GM11168 (cell line): ENCODE measurements around the gene TBCA.
"Not testable (repeated sequence)": the region's sequence is repeated elsewhere in the genome, so short reads cannot be mapped to it uniquely, and the experiment has no call there.

Experiments
- in situ Hi-C: fragments of 300-500 bp; cut with MboI; formaldehyde crosslinking; loops from one replicate; pipeline ENCODE4 v1.12.0; 2022; ENCODE audit warnings: low sequenced_read_pairs; ENCODE audit not compliant: unreplicated experiment

TBCA gene

DNA sequence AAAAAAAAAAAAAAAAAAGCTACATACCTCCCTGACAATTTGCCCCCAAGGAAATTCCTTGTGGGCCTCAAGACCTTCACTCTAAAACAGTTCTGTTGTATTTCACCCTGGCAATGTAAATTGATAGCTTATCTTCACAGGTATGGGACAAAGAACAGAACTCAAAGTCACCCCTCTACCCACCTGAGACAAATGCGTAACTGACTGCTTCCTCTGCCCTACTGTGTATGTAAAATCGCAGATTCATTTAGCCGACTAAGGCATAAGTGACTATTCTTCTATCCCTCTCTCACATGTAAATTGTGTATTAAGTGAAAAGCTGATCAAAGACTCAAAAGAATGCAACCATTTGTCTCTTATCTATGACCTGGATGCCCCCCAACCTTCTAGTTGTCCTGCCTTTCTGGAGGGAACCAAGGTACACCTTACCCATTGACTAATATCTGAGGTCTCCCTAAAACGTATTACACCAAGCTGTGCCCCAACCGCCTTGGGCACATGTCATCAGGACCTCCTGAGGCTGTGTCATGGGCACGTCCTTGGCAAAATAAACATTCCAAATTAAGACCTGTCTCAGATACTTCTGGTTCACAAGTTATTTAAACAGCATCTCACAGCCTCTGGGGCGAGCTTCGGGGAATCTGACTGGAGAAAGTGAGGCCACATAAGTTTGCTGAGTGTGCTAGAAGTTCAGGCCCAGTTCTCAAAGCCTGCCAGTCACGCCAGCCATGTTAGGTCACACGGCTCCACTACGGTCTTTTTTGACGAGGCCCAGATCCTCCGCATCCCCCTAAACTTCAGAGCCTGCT, 954 bp downstream of the TBCA start:
- in situ Hi-C loops, result no loop called here

DNA sequence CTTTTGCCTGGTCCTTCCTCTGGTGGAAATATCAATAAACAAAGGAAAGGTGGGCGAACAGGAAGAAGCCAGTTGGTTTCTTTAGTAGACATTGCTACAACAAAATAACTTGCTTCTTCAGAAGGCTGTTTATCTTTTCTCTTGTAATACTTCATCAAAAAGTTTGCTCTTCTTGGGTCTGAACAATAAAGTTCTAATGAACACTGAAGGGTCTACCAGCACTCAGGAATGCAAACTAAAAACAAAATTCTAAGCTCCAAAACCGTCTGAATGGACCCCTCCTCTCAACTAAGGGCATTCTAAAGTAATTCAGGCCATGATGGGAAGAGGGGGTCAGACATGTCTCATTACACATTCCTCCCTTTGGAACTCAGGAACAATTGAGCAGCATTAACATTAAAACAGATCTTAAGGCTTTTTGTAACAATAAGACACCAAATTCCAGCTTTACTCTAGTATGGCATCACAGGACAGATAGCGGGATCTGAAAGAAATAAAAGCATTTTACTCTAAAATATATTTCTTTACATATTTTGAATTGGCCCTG, 2.3 kb downstream of the TBCA start:
- in situ Hi-C loops, result no loop called here

DNA sequence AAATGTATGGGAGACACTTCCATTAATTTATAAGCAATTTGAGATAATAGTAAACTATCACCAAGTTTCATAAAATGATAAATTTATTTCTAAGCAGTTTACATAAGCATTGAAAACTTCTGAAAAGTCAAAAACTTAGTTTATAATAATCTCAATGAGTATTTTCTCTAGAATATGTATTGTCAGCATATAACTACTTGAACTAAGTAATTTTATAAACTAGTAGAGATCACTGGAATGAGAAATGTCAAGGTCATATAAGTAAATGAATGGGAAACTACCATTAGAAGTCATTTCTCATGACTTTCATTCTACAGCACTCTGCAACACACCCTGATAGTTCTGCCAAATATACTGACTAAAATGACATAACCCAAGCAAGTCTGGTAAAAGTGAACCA, 3.4 kb downstream of the TBCA start:
- in situ Hi-C loops, result no loop called here

DNA sequence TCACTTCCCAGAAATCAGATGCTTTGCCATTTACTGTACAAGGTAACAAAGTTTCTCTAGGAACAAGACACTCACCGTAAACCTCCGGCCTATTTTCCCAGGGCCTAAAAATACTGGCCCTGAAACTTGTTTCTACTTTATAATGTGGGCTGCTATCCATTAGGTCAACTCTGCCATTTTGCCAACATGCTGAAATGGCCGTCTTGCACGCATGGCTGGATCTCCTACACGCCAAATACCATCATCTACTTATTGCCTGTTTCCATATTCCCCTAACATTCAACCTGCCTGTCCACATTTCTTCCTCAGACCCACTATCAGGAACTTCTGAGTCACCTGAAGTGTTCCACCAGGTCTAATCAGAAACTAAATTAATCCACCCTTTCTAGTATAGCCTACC, 4.7 kb downstream of the TBCA start:
- in situ Hi-C loops, result no loop called here

DNA sequence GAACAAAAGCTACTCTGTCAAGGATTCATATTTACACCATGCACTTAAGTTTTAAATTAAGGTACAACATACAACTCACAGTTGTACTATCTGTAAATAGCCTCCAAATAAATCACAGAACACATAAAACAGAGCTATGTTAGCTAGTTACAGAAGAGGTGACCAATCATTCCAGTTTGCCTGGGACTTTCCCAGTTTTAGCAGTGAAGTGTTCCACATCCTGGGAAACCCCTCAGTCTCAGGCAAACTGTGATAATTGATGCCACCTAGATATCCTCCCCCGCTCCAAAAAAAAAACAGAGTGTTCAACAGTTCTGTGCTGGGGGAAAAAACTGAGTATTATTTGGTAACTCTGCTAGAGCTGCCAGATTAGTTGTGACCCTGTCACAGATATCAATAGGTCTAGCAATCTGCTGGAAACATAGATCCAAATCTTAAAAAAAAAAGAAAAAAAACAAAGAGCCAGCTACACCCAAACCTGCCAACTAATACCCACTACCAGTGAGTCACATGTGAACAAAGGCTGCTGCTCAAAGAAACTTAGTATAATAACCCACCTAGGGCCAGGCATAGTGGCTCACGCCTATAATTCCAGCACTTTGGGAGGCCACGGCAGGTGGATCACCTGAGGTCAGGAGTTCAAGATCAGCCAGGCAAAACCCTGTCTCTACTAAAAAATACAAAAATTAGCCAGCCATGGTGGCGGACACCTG, 5.7 kb downstream of the TBCA start:
- in situ Hi-C loops, result no loop called here

DNA sequence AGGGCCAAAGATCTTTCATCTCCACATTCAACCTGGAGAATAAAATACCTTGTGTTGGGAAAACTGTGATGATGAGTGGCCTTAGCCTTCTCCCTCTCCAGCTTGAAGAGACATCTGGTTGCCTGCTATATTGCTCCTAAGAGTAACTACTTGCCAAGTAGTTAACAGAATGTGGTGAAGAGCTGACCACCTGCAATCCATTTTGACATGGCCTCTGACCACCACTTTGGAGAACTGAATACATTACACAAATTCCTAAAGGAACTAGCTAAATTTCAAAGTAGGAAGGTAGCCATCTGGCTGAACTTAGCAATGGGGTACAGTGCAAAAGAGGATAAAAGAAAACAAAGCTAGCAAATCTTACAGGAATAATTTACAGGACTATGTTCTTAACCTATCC, 7.2 kb downstream of the TBCA start:
- in situ Hi-C loops, result no loop called here

DNA sequence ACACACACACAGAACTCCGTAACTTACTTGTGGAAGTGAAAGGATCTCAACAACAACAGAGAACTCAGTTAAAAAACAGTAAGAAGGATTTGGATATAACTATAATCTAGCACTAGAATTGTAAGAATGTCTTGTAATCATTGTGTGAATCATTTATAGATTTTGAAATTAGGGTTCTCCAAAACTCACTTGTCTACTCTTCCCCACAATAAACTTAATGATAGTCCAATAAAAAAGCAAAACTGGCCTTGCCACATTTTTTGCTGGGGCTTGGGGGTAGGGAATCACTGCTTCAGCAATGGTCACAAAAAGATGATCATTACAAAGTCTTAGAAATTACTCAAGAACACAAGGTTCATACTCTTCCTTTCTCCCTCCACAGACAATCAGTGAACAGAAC, 8.8 kb downstream of the TBCA start:
- in situ Hi-C loops, result no loop called here

DNA sequence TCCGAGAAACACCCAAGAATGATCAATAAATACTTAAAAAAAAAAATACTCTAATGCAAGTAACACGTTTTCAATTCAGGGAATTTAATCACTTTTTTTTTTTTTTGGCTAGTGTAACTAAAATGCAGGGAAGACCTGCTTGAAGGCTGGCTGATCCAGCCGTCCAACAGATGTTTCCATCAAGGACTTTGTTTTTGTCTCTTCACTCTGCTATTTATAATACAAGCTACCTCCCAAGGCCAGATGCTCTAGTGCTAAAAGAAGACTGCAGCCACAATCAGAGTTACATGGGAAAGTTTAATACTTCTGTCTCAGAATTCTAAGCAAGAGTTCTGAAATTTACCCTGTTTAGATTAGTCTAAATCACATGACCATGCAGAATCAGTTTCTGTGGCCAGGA, 14.5 kb downstream of the TBCA start:
- in situ Hi-C loops, result no loop called here

DNA sequence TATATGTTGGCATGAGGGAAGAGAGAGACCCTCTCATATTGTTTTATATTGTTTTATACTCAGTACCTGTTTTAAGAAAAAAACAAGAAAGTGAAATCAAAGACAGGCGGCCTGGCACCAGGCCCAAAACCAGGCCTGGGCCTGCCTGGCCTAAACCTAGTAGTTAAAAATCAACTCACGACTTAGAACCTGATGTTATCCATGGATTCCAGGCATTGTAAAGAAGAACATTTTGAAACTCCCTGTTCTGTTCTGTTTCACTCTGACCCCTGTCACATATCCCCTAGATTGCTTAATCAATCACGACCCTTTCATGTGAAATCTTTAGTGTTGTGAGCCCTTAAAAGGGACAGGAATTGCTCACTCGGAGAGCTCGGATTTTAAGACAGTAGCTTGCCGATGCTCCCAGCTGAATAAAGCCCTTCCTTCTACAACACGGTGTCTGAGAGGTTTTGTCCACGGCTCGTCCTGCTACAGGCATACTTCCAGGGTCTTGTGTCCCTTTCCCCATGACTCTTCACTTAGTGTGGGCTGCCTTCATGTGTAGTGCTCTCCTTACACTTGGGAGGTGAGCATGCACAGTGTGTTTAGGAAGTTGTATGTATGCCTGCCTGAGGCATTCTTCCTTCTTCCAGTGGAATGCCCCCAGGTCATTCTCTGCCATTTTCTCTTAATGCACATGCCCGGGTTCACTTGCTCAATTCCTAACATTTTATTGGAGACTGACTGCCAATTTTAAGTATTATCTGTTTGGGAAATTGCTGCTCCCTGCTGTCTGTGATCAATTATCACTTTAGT, 17.8 kb downstream of the TBCA start:
- in situ Hi-C loops, result no loop called here

DNA sequence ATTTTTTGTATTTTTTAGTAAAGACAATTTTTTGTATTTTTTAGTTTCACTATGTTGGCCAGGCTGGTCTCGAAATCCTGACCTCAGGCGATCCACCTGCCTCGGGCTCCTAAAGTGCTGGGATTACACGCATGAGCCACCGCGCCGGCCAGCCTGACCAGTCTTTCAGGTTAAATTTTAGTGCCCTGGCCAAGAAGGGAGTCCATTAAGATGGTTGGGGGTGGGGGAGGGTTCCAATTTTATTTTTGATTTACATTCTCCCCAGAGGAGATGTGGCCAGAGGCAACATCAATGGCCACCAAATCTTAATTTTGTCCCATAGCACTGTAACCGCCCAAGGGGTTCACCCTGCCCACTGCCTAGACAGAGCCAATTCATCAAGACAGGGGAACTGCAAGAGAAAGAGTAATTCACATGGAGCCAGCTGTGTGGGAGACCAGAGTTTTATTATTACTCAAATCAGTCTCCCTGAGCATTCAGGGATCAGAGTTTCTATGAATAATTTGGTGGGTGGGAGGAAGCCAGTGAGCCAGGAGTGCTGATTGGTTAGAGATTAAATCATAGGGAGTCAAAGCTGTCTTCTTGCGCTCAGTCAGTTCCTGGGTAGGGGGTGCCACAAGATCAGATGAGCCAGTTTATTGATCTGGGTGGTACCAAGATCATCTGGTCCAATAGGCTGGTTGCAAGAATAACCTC, 24.7 kb downstream of the TBCA start:
- in situ Hi-C loops, result no loop called here

DNA sequence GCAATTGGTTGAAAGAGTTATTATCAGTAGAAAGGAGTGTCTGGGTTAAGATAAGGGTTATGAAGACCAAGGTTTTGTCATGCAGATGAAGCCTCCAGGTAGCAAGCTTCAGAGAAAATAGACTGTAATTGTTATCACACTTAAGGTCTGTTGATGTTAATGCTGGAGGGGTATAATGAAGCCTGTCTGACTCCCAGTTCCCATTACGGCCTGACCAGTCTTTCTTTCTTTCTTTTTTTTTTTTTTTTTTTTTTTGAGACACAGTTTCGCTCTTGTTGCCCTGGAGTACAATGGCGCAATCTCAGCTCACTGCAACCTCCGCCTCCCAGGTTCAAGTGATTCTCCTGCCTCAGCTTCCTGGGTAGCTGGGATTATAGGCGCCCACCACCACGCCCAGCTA, 25.2 kb downstream of the TBCA start:
- in situ Hi-C loops, result not testable (repeated sequence)

DNA sequence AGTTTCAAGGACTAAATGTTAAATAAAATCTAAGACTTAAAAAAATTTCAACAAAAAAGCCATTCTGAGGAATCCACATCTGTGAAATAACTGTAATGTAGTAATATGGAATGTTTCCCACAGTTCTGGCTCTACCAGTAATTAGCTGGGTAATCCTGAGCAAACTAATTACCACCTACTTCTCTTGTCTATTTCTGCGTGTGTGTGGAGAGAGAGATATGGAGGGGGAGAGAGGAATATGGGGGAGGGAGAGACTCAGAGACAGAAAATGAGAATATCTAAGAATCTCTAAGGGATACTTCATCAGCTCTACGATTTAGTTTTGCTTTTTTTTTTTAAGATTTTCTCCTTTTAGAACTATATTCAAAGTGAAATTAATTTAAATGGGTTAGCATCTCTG, 28.0 kb downstream of the TBCA start:
- in situ Hi-C loops, result no loop called here

DNA sequence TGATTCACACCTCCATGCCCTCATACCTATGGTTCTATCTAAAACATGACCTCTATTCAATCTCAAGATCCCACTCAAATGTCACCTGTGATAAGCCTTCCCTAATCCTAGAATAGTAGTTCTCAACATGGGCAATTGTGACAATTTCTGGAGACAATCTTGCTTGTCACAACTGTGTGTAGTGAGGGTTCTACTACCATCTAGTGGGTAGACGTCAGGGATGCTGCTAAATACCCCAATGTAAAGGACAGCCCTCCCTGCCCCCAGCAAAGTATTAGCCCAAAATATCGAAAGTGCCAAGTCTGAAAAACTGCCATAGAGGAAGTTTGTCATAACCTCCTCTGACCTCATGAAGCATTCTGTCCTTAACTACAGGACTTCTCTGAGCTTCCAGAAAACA, 32.0 kb downstream of the TBCA start:
- in situ Hi-C loops, result no loop called here

DNA sequence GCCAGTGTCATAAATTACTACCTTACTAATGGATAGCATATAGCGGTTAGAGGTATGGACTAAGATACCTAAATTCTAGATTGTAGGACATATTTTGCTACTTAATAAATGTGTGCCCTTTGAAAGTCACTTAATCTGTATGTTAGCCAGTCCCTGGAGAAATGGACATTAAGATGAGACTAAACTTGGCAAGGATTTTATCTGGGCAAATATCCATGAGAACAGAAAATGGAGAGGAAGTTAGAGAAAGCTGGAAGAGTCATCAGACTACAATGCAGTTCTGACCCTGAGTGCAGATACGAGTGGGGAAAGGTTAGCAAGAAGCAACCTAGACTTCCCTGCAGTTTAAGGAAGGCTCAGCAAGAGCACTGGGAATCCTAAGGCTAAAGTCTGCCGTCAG, 33.0 kb downstream of the TBCA start:
- in situ Hi-C loops, result no loop called here

DNA sequence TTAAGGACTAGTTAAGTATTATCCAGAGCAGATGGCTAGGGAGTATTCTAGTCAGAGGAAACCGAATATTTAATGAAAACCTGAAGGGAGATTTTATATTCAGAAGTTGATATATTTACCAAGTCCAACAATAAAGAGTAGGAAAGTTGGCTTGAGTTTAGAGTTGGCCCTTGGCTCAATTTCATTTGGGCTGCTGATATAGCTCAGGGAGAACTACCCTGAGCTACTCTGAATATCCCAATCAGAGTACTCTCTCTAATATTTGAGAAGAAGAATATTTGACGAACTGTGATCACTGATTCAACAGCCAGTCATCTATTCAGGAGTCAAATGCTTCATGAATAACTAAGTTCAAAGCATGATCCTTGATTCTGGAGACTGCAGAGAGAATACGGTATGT, 34.5 kb downstream of the TBCA start:
- in situ Hi-C loops, result no loop called here

DNA sequence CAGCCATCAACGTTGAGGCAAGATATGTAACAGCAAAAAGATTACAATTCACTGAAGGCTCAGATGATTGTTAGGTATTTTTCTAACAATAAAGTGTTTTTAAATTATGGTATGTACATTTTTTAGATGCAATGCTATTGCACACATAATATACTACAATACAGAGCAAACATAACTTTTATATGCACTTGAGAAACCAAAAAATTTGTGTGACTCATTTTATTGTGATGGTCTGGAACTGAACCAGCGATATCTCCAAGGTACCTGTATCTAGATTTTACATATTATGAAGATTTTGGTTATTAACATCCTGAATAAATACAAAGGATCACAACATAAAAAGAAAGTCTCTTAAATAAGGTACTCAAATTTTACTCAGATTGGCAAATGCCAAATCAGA, 41.3 kb downstream of the TBCA start:
- in situ Hi-C loops, result no loop called here

DNA sequence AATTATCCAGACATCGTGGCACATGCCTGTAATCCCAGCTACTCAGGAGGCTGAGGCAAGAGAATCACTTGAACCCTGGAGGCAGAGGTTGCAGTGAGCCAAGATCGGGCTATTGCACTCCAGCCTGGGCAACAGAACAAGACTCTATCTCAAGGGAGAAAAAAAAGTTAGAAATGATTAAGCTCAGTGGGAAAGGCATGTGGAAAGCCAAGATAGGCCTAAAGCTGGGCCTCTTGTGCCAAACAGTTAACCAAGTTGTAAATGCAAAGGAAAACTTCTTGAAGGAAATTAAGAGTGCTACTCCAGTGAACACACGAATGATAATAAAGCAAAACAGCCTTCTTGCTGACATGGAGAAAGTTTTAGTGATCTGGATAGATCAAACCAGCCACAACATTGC, 43.0 kb downstream of the TBCA start:
- in situ Hi-C loops, result no loop called here

DNA sequence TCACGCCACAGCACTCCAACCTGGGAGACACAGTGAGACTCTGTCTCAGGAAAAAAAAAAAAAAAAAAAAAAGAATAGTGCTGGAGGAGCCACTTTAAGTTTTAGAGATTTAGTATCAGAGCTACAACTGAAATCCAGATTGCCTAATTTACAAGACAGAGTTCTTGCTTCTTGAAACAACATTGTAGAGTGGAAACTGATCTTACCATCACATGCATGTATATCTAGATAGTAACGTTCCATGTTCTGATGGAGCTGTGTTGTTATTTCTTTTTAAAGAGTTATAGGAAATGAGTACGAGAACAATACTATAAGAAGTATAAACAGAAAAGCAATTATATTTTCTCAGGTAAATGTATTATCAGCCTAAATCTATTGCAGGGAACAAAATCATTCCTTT, 48.9 kb downstream of the TBCA start:
- in situ Hi-C loops, result no loop called here

DNA sequence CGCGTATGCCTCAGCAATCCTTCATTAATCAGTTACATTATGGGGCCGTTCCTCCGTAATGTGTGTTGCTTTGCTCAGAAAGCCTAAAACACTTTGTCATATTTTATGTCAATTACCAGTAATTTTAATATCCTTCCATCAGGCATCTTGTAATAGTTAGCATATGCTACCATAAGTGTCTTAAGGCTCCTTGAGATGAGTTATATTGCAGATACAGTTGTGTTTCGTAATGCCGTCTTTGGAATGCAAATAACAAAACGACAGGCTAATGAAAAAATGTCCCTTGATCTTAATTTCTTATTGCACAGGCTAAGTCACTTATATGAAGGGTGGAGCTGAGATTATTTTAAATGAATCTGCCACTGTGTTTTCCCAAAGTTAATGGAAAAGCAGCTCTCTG, 50.5 kb downstream of the TBCA start:
- in situ Hi-C loops, result no loop called here

DNA sequence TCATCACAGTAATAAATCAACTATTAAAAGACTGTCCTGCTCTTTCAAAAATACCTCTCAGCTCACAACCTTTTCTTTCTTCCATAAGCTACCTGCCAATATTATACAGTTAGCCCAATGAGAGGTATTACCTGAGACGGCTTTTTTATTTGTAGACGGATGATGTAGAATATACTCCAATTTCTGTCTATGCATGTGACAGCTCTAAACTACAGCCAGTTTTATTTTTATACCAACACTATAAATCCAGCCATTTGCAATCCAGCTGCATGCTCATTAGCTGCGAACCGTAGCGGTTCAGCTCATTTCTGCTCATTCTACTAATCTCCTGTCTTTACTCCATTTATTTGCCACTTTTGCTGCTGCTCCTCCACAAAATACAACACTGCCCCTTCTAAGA, 51.2 kb downstream of the TBCA start:
- in situ Hi-C loops, result no loop called here
